ENCODE results near the gene TCF25. TPM values are rescaled to one million over a fixed set of nuclear protein-coding genes. Genes with fewer than 3 reads are reported as not detected.

The TCF25 gene
- total RNA-seq, 1 donor, result 163 TPM

DNA sequence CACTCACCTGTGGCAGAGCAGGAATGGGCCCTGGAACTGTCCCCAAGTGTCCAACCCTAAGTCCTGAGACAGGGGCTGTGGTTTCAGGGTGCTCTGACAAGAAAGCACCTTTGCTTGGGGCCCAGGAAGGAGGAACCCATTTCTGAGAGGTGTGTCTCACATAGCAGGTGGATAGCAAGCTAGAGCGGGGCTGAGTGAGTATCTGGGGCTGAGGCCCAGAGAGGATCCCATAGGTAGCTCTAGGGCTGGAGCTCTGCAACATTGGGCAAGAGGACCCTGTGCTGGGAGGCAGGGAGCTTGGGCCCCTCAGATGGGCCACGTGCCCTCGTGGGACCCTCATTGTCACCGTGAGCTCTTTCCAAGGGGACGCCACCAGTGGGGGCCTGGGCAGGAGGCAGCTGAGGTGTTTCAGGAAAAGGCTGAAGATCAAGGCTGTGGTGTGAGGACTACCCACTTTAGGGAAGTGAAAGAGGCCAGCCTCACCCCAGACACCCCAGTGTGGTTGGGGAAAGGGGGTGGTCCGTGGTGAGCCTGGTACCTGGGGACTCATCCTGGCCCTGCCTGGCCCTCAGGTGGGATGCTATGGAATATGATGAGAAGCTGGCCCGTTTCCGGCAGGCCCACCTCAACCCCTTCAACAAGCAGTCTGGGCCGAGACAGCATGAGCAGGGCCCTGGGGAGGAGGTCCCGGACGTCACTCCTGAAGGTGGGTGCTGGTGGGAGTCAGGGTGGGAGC, 80.4 kb downstream of the TCF25 start:
- no peak overlapping the region for H3K4me3 ChIP-seq (ENCODE audit: low read depth, low read length)
- TF ChIP-seq, protein P1, sequence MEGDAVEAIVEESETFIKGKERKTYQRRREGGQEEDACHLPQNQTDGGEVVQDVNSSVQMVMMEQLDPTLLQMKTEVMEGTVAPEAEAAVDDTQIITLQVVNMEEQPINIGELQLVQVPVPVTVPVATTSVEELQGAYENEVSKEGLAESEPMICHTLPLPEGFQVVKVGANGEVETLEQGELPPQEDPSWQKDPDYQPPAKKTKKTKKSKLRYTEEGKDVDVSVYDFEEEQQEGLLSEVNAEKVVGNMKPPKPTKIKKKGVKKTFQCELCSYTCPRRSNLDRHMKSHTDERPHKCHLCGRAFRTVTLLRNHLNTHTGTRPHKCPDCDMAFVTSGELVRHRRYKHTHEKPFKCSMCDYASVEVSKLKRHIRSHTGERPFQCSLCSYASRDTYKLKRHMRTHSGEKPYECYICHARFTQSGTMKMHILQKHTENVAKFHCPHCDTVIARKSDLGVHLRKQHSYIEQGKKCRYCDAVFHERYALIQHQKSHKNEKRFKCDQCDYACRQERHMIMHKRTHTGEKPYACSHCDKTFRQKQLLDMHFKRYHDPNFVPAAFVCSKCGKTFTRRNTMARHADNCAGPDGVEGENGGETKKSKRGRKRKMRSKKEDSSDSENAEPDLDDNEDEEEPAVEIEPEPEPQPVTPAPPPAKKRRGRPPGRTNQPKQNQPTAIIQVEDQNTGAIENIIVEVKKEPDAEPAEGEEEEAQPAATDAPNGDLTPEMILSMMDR (IDR thresholded peaks at IDR 0.05; ENCODE audit: insufficient read depth, low read length), result no peak
- DNase-seq (ENCODE audit: low read depth), result no peak

DNA sequence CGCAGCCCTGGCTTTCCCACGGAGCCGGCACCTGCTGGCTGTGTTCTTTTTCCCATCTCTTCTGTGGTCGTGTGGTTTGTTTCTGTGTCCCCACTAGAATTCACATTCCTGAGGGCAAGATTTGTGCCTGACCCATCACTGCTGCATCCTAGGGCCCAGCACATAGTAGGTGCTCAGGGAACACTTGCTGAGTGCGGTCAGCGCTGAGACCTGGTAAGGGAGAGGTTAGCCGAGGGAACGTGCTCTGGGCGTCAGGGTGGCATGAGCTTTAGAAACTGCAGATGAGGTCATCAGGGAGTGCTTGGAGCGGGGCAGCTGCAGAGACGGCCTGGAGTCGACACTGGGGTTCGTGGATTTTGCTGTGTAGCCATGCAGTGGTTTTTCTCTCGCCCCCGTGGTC, 81.1 kb downstream of the TCF25 start:
- H3K4me3 ChIP-seq (ENCODE audit: low read depth, low read length), result no peak overlapping the region
- TF ChIP-seq, protein P1 (IDR thresholded peaks at IDR 0.05; ENCODE audit: insufficient read depth, low read length), result no peak
- DNase-seq (ENCODE audit: low read depth), result no peak

DNA sequence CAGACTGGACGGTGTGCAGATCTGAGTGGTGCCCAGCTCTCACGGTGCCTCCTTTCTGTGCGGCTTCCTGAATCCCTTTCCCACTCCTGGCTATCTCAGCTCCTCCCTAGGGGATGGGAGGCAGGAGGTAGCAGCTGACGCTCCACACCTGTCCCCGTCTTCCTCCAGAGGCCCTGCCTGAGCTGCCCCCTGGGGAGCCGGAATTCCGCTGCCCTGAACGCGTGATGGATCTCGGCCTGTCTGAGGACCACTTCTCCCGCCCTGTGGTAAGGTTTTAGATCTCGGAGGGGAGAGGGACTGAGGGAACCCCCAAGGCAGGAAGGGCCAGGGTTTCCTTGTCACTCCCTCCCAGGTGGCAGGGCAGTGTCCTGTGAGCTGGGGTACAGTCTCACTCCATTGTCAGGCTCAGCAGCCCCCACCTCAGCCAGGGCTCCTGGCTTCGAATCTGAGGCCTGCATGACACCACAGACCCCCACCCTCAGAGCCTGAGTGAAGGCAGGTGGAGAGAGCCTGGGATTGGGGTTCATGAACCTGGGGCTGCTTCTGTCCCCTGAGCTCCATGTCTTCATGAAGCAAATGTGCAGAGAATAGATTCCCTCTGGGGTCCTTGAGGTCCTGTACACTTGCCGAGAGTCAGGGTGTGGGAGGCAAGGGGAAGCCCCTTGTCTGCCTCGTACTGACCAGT, 81.8 kb downstream of the TCF25 start:
- TF ChIP-seq, protein P1 (IDR thresholded peaks at IDR 0.05; ENCODE audit: insufficient read depth, low read length), result no peak
- no peak overlapping the region for H3K4me3 ChIP-seq (ENCODE audit: low read depth, low read length)
- no peak for DNase-seq (ENCODE audit: low read depth)

DNA sequence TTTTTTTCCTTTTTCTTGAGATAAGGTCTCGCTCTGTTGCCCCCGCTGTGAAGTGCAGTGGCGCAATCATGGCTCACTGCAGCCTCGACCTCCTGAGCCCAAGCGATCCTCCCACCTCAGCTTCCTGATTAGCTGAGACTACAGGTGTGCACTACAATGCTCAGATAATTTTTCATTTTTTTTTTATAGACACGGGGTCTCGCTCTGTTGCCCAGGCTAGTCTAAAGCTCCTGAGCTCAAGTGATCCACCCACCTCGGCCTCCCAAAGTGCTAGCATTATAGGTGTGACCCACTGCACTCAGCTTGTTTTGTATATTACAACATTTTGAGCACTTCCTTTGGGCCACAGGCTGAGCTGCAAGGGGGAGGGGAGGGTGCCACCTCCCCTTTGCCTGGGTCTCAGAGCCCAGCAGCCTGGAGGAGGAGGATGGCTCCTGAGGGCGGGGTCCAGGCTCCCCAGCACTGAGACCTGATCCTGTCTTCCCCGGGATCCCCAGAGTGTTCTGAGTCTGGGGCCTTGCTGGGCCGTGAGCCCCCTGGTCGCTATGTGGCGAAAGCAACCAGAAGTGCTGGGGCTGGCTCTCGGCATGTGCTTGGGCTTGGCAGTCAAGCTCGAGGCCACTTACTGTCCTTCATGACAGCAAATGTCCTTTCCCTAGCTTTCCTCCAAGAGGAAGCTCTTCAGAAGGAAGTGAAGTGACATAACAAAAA, 83.3 kb downstream of the TCF25 start:
- TF ChIP-seq, protein P1 (IDR thresholded peaks at IDR 0.05; ENCODE audit: insufficient read depth, low read length), result no peak
- H3K4me3 ChIP-seq (ENCODE audit: low read depth, low read length), result no peak overlapping the region
- DNase-seq (ENCODE audit: low read depth), result no peak

DNA sequence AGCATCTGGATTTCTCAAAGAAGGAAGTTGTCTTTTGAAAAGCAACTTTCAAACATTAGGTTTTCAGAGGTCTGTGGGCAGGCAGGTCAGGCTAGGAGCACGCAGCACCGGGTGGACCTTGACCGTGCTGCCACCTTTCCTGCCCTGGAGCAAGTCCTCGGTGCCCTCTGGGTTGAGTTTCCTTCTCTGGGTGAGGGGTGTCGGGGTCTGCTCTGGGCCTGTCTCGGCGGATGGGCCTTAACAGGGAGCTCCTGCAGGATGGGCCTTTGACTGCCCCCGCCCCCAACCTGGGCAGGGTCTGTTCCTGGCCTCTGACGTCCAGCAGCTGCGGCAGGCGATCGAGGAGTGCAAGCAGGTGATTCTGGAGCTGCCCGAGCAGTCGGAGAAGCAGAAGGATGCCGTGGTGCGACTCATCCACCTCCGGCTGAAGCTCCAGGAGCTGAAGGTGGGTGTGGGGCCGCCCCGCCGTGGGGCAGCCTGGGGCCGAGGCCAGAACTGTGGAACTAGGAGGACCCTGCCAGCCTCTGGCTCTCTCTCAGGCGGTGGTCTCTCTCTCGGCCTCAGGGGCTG, 83.9 kb downstream of the TCF25 start:
- no peak for DNase-seq (ENCODE audit: low read depth)
- no peak overlapping the region for H3K4me3 ChIP-seq (ENCODE audit: low read depth, low read length)
- TF ChIP-seq, protein P1 (IDR thresholded peaks at IDR 0.05; ENCODE audit: insufficient read depth, low read length), result no peak

DNA sequence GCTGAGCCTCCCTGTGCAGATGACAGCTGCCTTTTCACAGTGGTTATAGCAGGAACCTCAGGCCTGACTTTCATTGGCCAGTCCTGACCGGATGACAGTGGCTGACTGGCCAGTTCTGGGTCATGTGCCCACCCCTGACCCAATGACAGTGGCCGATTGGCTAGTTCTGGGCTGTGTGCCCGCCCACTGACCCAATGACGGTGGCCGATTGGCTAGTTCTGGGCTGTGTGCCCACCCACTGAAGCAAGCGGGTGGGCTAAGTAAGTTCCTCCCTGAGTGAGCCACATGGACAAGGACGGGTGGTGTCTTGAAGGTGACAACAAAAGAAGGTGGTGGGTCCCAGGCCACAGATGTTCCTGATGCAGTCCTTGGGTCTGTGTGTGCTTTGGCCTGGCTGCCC, 84.7 kb downstream of the TCF25 start:
- H3K4me3 ChIP-seq (ENCODE audit: low read depth, low read length), result no peak overlapping the region
- DNase-seq (ENCODE audit: low read depth), result no peak
- TF ChIP-seq, protein P1 (IDR thresholded peaks at IDR 0.05; ENCODE audit: insufficient read depth, low read length), result no peak

Measured in fibroblast of the aortic adventitia (primary cell).